T-helper 1 cell treated with Interleukin-12 subunit alpha and Interleukin-12 subunit beta and Interleukin-4 antibody, amounts not matched to agents 30 μg/mL and 1 μg/mL, for 36 hours (primary cell): ENCODE measurements around the gene RNF148.
"Not testable (repeated sequence)": the region's sequence is repeated elsewhere in the genome, so short reads cannot be mapped to it uniquely, and the experiment has no call there.

Experiments used
- H3K27ac Mint-ChIP-seq: one replicate; pipeline ENCODE4 v1.8.0; 2021; ENCODE audit warnings: mild to moderate bottlenecking, mixed read lengths
- H3K27me3 Mint-ChIP-seq: one replicate; pipeline ENCODE4 v1.8.0; 2021; ENCODE audit warnings: low read depth, mixed read lengths
- H3K36me3 Mint-ChIP-seq: one replicate; pipeline ENCODE4 v1.8.0; 2021; ENCODE audit warnings: low read depth, mixed read lengths
- H3K4me1 Mint-ChIP-seq: one replicate; pipeline ENCODE4 v1.8.0; 2021; ENCODE audit warnings: low read depth, mixed read lengths
- H3K4me3 Mint-ChIP-seq: one replicate; pipeline ENCODE4 v1.8.0; 2021; ENCODE audit warnings: mild to moderate bottlenecking, moderate library complexity, mixed read lengths
- H3K9me3 Mint-ChIP-seq: one replicate; pipeline ENCODE4 v1.8.0; 2021; ENCODE audit warnings: mixed read lengths

Gene RNF148

GRCh38 chr7:122709930-122710646 is 7.4 kb upstream of the RNF148 start:
- no peak overlapping the region for H3K4me3 Mint-ChIP-seq
- no peaks in the 10 kb centered on the region for H3K9me3 Mint-ChIP-seq
- H3K27ac Mint-ChIP-seq = no peak overlapping the region
- H3K27me3 Mint-ChIP-seq = no peaks in the 10 kb centered on the region
- H3K4me1 Mint-ChIP-seq = no peaks in the 10 kb centered on the region
- H3K36me3 Mint-ChIP-seq = no peaks in the 10 kb centered on the region

- Mint-ChIP-seq H3K27ac (no peak overlapping the region), H3K36me3 (no peaks in the 10 kb centered on the region), H3K4me3 (no peak overlapping the region), H3K9me3 (peaks cover 7% of the 10 kb centered on the region), H3K4me1 (no peaks in the 10 kb centered on the region), H3K27me3 (no peaks in the 10 kb centered on the region)
Measured at GRCh38 chr7:122706836-122707235, 4.1 kb upstream of the RNF148 start.

- H3K4me3 Mint-ChIP-seq = no peak within 1 kb of the TSS
- H3K4me1 Mint-ChIP-seq = no peaks in the 10 kb centered on the region
- H3K9me3 Mint-ChIP-seq = peaks cover 9% of the 10 kb centered on the region
- H3K27ac Mint-ChIP-seq = no peak within 1 kb of the TSS
- H3K36me3 Mint-ChIP-seq = no peaks in the 10 kb centered on the region
- H3K27me3 Mint-ChIP-seq = no peaks in the 10 kb centered on the region
Measured at GRCh38 chr7:122699017-122699416, 3.7 kb downstream of the RNF148 start, which contains the start of gene RNF133. Gene RNF133, minus strand, starts transcription at chr7:122699117. Its CDS starts 199 bp downstream, at chr7:122698918.

GRCh38 chr7:122695816-122696215 is 6.9 kb downstream of the RNF148 start:
- Mint-ChIP-seq H3K4me1 (no peaks in the 10 kb centered on the region), H3K4me3 (no peak overlapping the region), H3K36me3 (no peaks in the 10 kb centered on the region), H3K27ac (no peak overlapping the region), H3K27me3 (no peaks in the 10 kb centered on the region), H3K9me3 (peaks cover 10% of the 10 kb centered on the region)

- no peaks in the 10 kb centered on the region for H3K36me3 Mint-ChIP-seq
Measured at GRCh38 chr7:122694697-122695096, 8.0 kb downstream of the RNF148 start.

GRCh38 chr7:122692769-122693309 is 9.9 kb downstream of the RNF148 start:
- Mint-ChIP-seq H3K4me3 (no peak overlapping the region), H3K4me1 (no peaks in the 10 kb centered on the region), H3K9me3 (peaks cover 10% of the 10 kb centered on the region), H3K36me3 (no peaks in the 10 kb centered on the region), H3K27me3 (no peaks in the 10 kb centered on the region), H3K27ac (no peak overlapping the region)

More at GRCh38 chr7:122694697-122695096, 8.0 kb downstream of the RNF148 start:
- Mint-ChIP-seq H3K9me3 (peaks cover 10% of the 10 kb centered on the region), H3K27me3 (no peaks in the 10 kb centered on the region), H3K4me3 (no peak overlapping the region), H3K27ac (no peak overlapping the region), H3K4me1 (no peaks in the 10 kb centered on the region)

- Mint-ChIP-seq H3K27me3 (no peaks in the 10 kb centered on the region), H3K4me1 (no peaks in the 10 kb centered on the region), H3K9me3 (peaks cover 10% of the 10 kb centered on the region), H3K36me3 (no peaks in the 10 kb centered on the region), H3K4me3 (no peak overlapping the region), H3K27ac (no peak overlapping the region)
Measured at GRCh38 chr7:122691569-122692235, 11.0 kb downstream of the RNF148 start.

- H3K36me3 Mint-ChIP-seq = no peaks in the 10 kb centered on the region
- no peaks in the 10 kb centered on the region for H3K27me3 Mint-ChIP-seq
- peaks cover 10% of the 10 kb centered on the region for H3K9me3 Mint-ChIP-seq
- H3K27ac Mint-ChIP-seq = no peak overlapping the region
- no peak overlapping the region for H3K4me3 Mint-ChIP-seq
- H3K4me1 Mint-ChIP-seq = no peaks in the 10 kb centered on the region
Measured at GRCh38 chr7:122689346-122690109, 13.2 kb downstream of the RNF148 start.

GRCh38 chr7:122688400-122688998 is 14.2 kb downstream of the RNF148 start:
- Mint-ChIP-seq H3K4me3 (no peak overlapping the region), H3K27ac (no peak overlapping the region), H3K27me3 (no peaks in the 10 kb centered on the region), H3K36me3 (no peaks in the 10 kb centered on the region), H3K4me1 (no peaks in the 10 kb centered on the region), H3K9me3 (peaks cover 10% of the 10 kb centered on the region)

- Mint-ChIP-seq H3K4me3 (no peak overlapping the region), H3K9me3 (peaks cover 3% of the 10 kb centered on the region), H3K27me3 (no peaks in the 10 kb centered on the region), H3K36me3 (no peaks in the 10 kb centered on the region), H3K4me1 (no peaks in the 10 kb centered on the region), H3K27ac (no peak overlapping the region)
Measured at GRCh38 chr7:122686360-122686878, 16.3 kb downstream of the RNF148 start.

GRCh38 chr7:122684504-122684903 is 18.2 kb downstream of the RNF148 start:
- Mint-ChIP-seq H3K4me1 (no peaks in the 10 kb centered on the region), H3K36me3 (no peaks in the 10 kb centered on the region), H3K9me3 (no peaks in the 10 kb centered on the region), H3K4me3 (no peak overlapping the region), H3K27me3 (no peaks in the 10 kb centered on the region), H3K27ac (no peak overlapping the region)

GRCh38 chr7:122682815-122683550 is 19.7 kb downstream of the RNF148 start:
- H3K27ac Mint-ChIP-seq = no peak overlapping the region
- no peaks in the 10 kb centered on the region for H3K4me1 Mint-ChIP-seq
- no peaks in the 10 kb centered on the region for H3K36me3 Mint-ChIP-seq
- no peaks in the 10 kb centered on the region for H3K27me3 Mint-ChIP-seq
- no peaks in the 10 kb centered on the region for H3K9me3 Mint-ChIP-seq
- no peak overlapping the region for H3K4me3 Mint-ChIP-seq

- not testable (repeated sequence) for H3K27me3 Mint-ChIP-seq, H3K4me3 Mint-ChIP-seq
Measured at GRCh38 chr7:122681186-122681585, 21.5 kb downstream of the RNF148 start.

More at GRCh38 chr7:122681186-122681585, 21.5 kb downstream of the RNF148 start:
- not testable (repeated sequence) for H3K9me3 Mint-ChIP-seq, H3K4me1 Mint-ChIP-seq, H3K36me3 Mint-ChIP-seq, H3K27ac Mint-ChIP-seq
